Mesenchymal stem cell (in vitro differentiated cells and primary cell): ENCODE data around the gene SEPTIN5. TPM values are rescaled to one million over a fixed set of nuclear protein-coding genes. Genes with fewer than 3 reads are reported as not detected.

ENCODE experiments used
- DNase-seq: peaks from one replicate; pipeline ENCODE4 v3.0.0-alpha.2; 2013
- H2AFZ ChIP-seq: one replicate; pipeline ENCODE4 v1.6.1; 2013; ENCODE audit warnings: low read depth, mild to moderate bottlenecking, control low read depth, inconsistent platforms, low read length, moderate library complexity
- H2AK5ac ChIP-seq: 2 replicates; pipeline ENCODE4 v1.6.1; 2013; ENCODE audit warnings: low read length, moderate library complexity, mild to moderate bottlenecking, inconsistent platforms; ENCODE audit not compliant: severe bottlenecking
- H2BK120ac ChIP-seq: one replicate; pipeline ENCODE4 v1.6.1; 2013; ENCODE audit warnings: low read depth, mild to moderate bottlenecking, inconsistent platforms, low read length, moderate library complexity
- H2BK12ac ChIP-seq, 2 experiments: one replicate each; pipeline ENCODE4 v1.6.1; 2013; ENCODE audit warnings: inconsistent platforms in 2 of 2, low read length in 2 of 2, mild to moderate bottlenecking in 2 of 2, moderate library complexity in 2 of 2, control low read depth in 1 of 2
- H2BK15ac ChIP-seq: one replicate; pipeline ENCODE4 v1.6.1; 2013; ENCODE audit warnings: mild to moderate bottlenecking, low read depth, inconsistent platforms; ENCODE audit not compliant: poor library complexity, severe bottlenecking
- H2BK5ac ChIP-seq: 2 replicates; pipeline ENCODE4 v1.6.1; 2013; ENCODE audit warnings: low read depth, mild to moderate bottlenecking, low read length, control low read depth, inconsistent platforms; ENCODE audit not compliant: poor library complexity, severe bottlenecking
- H3K14ac ChIP-seq, 2 experiments: one replicate each; pipeline ENCODE4 v1.6.1; 2013; ENCODE audit warnings: inconsistent platforms in 2 of 2, low read length in 2 of 2, control low read depth in 1 of 2, mild to moderate bottlenecking in 1 of 2, moderate library complexity in 1 of 2
- H3K18ac ChIP-seq, 2 experiments: one replicate each; pipeline ENCODE4 v1.6.1; 2013; ENCODE audit warnings: inconsistent platforms in 2 of 2, low read length in 2 of 2, control low read depth in 1 of 2, low read depth in 1 of 2, mild to moderate bottlenecking in 1 of 2
- H3K23ac ChIP-seq, 2 experiments: one replicate each; pipeline ENCODE4 v1.6.1; 2013; ENCODE audit warnings: inconsistent platforms in 2 of 2, low read length in 2 of 2, mild to moderate bottlenecking in 2 of 2, moderate library complexity in 2 of 2, control low read depth in 1 of 2
- H3K27ac ChIP-seq: 2 replicates; pipeline ENCODE4 v1.5.1; 2013; ENCODE audit warnings: mild to moderate bottlenecking, moderate library complexity, low read length, control low read depth, inconsistent platforms; ENCODE audit not compliant: poor library complexity, severe bottlenecking
- H3K27me3 ChIP-seq, 2 experiments: 2 replicates each; pipeline versions ENCODE4 v1.6.1 to v1.7.0; 2013; ENCODE audit warnings: low read length in 2 of 2, mild to moderate bottlenecking in 2 of 2, moderate library complexity in 2 of 2, control low read depth in 1 of 2, inconsistent platforms in 1 of 2; ENCODE audit not compliant: control insufficient read depth in 1 of 2, insufficient read depth in 1 of 2
- H3K36me3 ChIP-seq, 2 experiments: 2 replicates each; pipeline versions ENCODE4 v1.6.1 to v1.7.0; 2013; ENCODE audit warnings: low read length in 2 of 2, control low read depth in 1 of 2, inconsistent platforms in 1 of 2, low read depth in 1 of 2, mild to moderate bottlenecking in 1 of 2; ENCODE audit not compliant: insufficient read depth in 2 of 2, control insufficient read depth in 1 of 2
- H3K4ac ChIP-seq, 2 experiments: one replicate each; pipeline ENCODE4 v1.6.1; 2013; ENCODE audit warnings: inconsistent platforms in 2 of 2, low read length in 2 of 2, mild to moderate bottlenecking in 2 of 2, moderate library complexity in 2 of 2, control low read depth in 1 of 2, low read depth in 1 of 2
- H3K4me1 ChIP-seq: 2 replicates; pipeline ENCODE4 v1.6.1; 2013; ENCODE audit warnings: low read depth, low read length, control low read depth; ENCODE audit not compliant: control insufficient read depth, insufficient read depth
- H3K4me2 ChIP-seq: 2 replicates; pipeline ENCODE4 v1.6.1; 2013; ENCODE audit warnings: low read length, mild to moderate bottlenecking, inconsistent platforms; ENCODE audit not compliant: poor library complexity, severe bottlenecking
- H3K4me3 ChIP-seq, 2 experiments: 2 replicates each; pipeline versions ENCODE4 v1.5.1 to v1.7.0; 2013; ENCODE audit warnings: low read length in 2 of 2, mild to moderate bottlenecking in 2 of 2, control low read depth in 1 of 2, low read depth in 1 of 2; ENCODE audit not compliant: insufficient read depth in 1 of 2
- H3K79me1 ChIP-seq: replicated peaks from 2 replicates; pipeline ENCODE4 v1.6.1; 2013; ENCODE audit warnings: mild to moderate bottlenecking, control low read depth, low read length, inconsistent platforms; ENCODE audit not compliant: poor library complexity, severe bottlenecking
- H3K9ac ChIP-seq: 2 replicates; pipeline ENCODE4 v1.7.0; 2013; ENCODE audit warnings: mild to moderate bottlenecking, low read length, moderate library complexity
- H3K9me3 ChIP-seq: 2 replicates; pipeline ENCODE4 v1.7.0; 2013; ENCODE audit warnings: mild to moderate bottlenecking, low read length; ENCODE audit not compliant: control insufficient read depth
- H4K8ac ChIP-seq: one replicate; pipeline ENCODE4 v1.6.1; 2013; ENCODE audit warnings: inconsistent platforms, mild to moderate bottlenecking, low read length, moderate library complexity
- H4K91ac ChIP-seq: one replicate; pipeline ENCODE4 v1.6.1; 2013; ENCODE audit warnings: mild to moderate bottlenecking, low read length, inconsistent platforms
- WGBS: methylation state at CpG from one replicate; pipeline ENCODE4 v1.1.7; 2013; ENCODE audit warnings: mixed read lengths; 5-methylcytosine and 5-hydroxymethylcytosine counted together
- polyA plus RNA-seq, 2 experiments: library from polyadenylated mRNA; stranded (reverse); fragments of 200-250 nt; gene quantifications; one replicate each; pipeline ENCODE4 v1.2.3, GENCODE V29; 2013

Gene SEPTIN5
- 5.7 TPM for polyA plus RNA-seq (2013, experiment 1 of 2)
- 6.2 TPM for polyA plus RNA-seq (2013, experiment 2 of 2)

DNA sequence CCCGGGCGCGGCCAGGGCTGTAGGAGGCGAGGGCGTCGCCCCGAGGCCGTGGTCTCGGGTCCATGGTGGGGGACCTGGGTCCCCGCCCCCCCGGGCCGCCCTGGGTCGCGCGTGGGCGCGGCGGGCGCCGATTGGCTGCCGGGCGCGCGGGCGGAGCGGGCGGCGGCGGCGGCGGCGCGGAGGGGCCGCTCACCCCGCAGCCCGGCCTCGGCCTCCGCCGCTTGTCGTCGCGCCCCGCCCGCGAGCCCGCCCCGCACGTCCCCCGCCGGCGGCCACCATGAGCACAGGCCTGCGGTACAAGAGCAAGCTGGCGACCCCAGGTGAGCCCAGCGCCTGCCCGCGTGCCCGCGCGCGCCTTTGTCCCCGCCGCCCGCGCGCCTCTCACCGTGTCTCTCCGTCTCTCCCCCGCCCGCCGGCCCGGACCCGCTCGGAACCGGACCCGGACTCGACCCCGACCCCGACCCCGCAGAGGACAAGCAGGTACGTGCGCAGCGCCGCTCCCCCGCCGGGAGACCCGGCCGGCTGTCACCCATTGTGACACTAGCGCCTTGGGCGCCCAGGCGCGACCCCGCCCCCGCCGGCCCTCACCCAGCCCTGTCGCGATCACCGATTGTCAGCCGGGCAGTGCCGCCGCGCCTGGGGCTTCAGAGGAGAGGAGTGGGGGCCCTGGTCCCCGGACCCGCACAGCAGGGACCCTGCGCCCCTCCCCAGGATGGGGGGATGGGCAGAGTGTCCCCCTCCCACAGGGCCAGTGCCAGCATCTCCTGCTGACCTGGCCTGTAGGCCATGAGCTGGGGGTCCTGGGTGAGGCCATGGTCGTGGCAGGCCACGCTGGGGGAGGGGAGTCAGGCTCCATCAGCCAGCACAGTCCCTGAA is at the start of gene SEPTIN5:
TSS of gene SEPTIN5 (plus strand) at position 192 of the 876 bp plus-strand sequence. CDS start at position 278, 86 bp downstream.
- Histone ChIP-seq H2AFZ (peak within 1 kb of the TSS; percentile 65), H3K9me3 (no peaks in the 10 kb centered on the region), H3K23ac (peak within 1 kb of the TSS in 1 of 2 experiments; percentile 64), H3K9ac (peak within 1 kb of the TSS; percentile 38), H2BK5ac (no peak within 1 kb of the TSS), H3K18ac (peak within 1 kb of the TSS; percentile 61 to 63), H4K8ac (peak within 1 kb of the TSS; percentile 38), H3K79me1 (peaks cover 4% of the 10 kb centered on the region), H2BK120ac (peak within 1 kb of the TSS; percentile 46), H2BK15ac (no peak within 1 kb of the TSS), H4K91ac (peak within 1 kb of the TSS; percentile 21), H3K27ac (no peak within 1 kb of the TSS), H2BK12ac (peak within 1 kb of the TSS in 1 of 2 experiments; percentile 80), H2AK5ac (no peak within 1 kb of the TSS), H3K4me2 (peak within 1 kb of the TSS; percentile 93), H3K36me3 (peaks cover 0 to 6% of the 10 kb centered on the region in 2 experiments), H3K27me3 (peaks cover 37 to 38% of the 10 kb centered on the region in 2 experiments), H3K4me1 (peaks cover 29% of the 10 kb centered on the region), H3K4me3 (peak within 1 kb of the TSS; percentile 67), H3K4ac (peak within 1 kb of the TSS in 1 of 2 experiments; percentile 49), H3K14ac (no peak within 1 kb of the TSS)
- 7% methylated on average over 59 of the region's 106 CpGs for WGBS
- DNase-seq: no peak

DNA sequence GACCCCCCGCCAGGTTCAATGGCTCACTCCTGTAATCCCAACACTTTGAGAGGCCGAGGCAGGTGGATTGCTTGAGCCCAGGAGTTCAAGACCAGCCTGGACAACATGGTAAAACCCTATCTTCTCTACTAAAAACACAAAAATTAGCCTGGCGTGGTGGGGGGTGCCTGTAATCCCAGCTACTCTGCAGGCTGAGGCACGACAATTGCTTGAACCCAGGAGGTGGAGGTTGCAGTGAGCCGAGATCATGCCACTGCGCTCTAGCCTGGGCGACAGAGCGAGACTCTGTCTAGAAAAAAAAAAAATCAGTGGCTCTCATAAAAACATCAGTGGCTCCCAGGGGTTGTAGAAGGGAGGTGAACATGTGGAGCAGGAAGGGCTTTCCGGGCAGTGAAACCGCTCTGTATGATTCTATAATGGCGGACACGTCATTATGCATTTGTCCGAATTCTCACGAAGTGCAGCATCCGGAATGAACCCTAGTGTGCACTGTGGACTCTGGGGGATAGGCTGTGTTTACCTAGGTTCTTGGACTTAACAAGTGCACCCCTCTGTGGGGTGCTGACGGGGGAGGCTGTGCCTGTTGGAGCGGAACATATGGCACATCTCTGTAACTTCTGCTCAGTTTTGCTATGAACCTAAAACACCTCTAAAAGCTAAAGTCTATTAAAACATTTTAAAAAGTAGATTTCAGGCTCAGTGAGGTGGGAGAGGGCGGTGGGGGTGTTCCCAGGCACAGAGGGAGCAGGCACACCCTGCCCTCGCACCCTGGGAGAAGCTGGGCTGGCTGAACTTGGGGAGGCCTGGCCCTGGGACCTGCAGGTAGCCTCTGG is 49.1 kb upstream of the SEPTIN5 start:
- Histone ChIP-seq H3K36me3 (no peaks in the 10 kb centered on the region), H3K4me1 (peaks cover 11% of the 10 kb centered on the region), H3K4me3 (no peak overlapping the region), H2BK15ac (no peak overlapping the region), H2BK5ac (no peak overlapping the region), H3K9me3 (no peaks in the 10 kb centered on the region), H2BK12ac (no peak overlapping the region), H2AFZ (no peak overlapping the region), H2AK5ac (no peak overlapping the region), H4K8ac (no peak overlapping the region), H3K27me3 (peaks cover 28 to 50% of the 10 kb centered on the region in 2 experiments), H3K4ac (no peak overlapping the region), H3K23ac (no peak overlapping the region), H2BK120ac (no peak overlapping the region), H3K79me1 (no peaks in the 10 kb centered on the region), H4K91ac (no peak overlapping the region), H3K18ac (no peak overlapping the region), H3K27ac (no peak overlapping the region), H3K9ac (no peak overlapping the region), H3K4me2 (no peak overlapping the region), H3K14ac (peak overlapping the region in 1 of 2 experiments; percentile 42)
- no peak for DNase-seq
- WGBS: 91% methylated on average over 18 of the region's 19 CpGs

DNA sequence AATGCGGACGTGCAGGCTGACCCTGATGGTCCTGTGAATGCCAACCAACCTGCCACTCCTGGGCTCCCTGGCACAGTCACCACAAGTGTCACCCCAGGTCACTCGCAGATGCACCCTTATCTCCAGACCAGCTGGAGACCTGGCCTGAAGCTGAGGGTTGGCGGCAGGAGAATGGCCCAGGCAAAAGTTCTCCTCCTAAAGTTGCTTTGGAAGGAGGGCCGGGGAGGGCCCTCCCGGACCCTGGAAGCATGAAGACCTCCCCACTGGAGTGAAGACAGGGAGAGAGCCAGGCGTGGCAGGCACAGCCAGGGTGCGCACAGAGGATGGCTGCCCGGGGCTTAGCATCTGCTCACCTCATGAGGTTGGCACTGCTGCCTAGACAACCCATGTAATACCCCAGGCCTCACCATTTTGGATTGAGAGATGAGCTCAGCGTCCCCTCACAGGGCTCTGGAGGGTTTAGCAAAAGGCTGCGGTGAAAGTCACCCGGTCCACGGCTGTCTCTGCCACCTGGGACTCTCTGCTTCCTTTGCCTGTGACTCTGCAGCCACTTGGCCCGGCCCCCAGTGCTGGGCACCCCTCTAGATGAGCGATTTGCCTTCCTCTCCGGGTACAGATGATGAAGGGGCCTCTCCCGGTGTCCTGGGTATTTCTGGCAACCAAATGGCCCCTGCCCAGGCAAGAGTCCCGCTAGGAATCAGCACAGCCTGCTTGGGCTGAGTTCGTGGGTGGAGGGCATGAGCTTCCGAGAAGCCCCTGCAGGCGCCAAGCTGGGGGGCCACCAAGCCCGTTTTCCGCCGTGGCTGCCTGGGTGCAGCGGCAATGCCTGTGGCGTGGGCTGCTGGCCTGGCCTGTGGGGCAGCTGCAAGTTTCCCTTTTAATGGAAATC is 48.3 kb upstream of the SEPTIN5 start:
- Histone ChIP-seq H3K4ac (no peak overlapping the region), H2BK120ac (no peak overlapping the region), H3K14ac (peak overlapping the region in 1 of 2 experiments; percentile 42), H2BK12ac (no peak overlapping the region), H3K18ac (no peak overlapping the region), H4K91ac (no peak overlapping the region), H2AFZ (no peak overlapping the region), H3K4me1 (peaks cover 11% of the 10 kb centered on the region), H2BK15ac (no peak overlapping the region), H3K4me2 (no peak overlapping the region), H3K79me1 (no peaks in the 10 kb centered on the region), H3K4me3 (no peak overlapping the region), H2AK5ac (no peak overlapping the region), H3K27ac (no peak overlapping the region), H3K9ac (no peak overlapping the region), H3K9me3 (peaks cover under 1% of the 10 kb centered on the region), H3K23ac (no peak overlapping the region), H2BK5ac (no peak overlapping the region), H3K27me3 (peaks cover 30 to 58% of the 10 kb centered on the region in 2 experiments), H4K8ac (no peak overlapping the region), H3K36me3 (no peaks in the 10 kb centered on the region)
- DNase-seq: no peak
- 86% methylated on average over 26 of the region's 26 CpGs for WGBS
